ENCODE results near the gene LRCH3. TPM values are rescaled to one million over a fixed set of nuclear protein-coding genes. Genes with fewer than 3 reads are reported as not detected.

Gene LRCH3
- total RNA-seq, 1 experiment from 2014 or later = 63.6 TPM

DNA sequence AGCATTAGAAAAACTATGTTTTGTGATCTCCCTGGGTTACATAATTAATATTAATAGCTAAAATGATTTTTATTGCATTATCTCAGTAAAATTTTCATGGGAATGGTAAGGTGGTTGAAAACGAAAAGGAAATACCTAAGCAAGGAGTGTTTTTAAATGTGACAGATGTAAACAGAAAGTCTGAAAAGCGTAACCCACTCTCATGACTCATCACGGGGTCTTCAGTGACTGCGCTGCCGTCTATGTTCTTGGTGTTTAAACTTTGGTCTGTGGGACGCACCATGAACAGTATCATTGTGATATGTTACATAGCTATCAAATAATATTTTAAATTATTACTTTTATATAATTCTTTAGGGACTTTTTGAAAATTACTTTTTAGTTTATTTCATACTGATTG is 19.8 kb downstream of the LRCH3 start (continued):
- no peak for TF ChIP-seq STAT6 (CRISPR knock-in tag; conservative IDR thresholded peaks at IDR 0.05; ENCODE audit: low read depth)
- no peak for TF ChIP-seq GTF2I (CRISPR knock-in tag; conservative IDR thresholded peaks at IDR 0.05)
- no peak for TF ChIP-seq ZBTB21 (CRISPR knock-in tag; IDR thresholded peaks at IDR 0.05; ENCODE audit: borderline replicate concordance)
- no peak for TF ChIP-seq TP53 (CRISPR knock-in tag; IDR thresholded peaks at IDR 0.05)
- TF ChIP-seq TCF7 (CRISPR knock-in tag; IDR thresholded peaks at IDR 0.05; ENCODE audit: low read depth) = no peak
- TF ChIP-seq KAT7 (CRISPR knock-in tag; IDR thresholded peaks at IDR 0.05; ENCODE audit: borderline replicate concordance) = no peak

GRCh38 chr3:197811343-197811742 is 20.3 kb downstream of the LRCH3 start:
- no peak overlapping the region for H3K4me3 Mint-ChIP-seq
- ATAC-seq (no peak), DNase-seq (ENCODE audit: low spot score) (no peak)
- H3K27me3 Mint-ChIP-seq (ENCODE audit: low read depth) = no peaks in the 10 kb centered on the region
- ChIA-PET CTCF (no interaction called here), POLR2A (no interaction called here)
- no peaks in the 10 kb centered on the region for H3K9me3 Mint-ChIP-seq
- no peak overlapping the region for H3K27ac Mint-ChIP-seq
- H3K4me1 Mint-ChIP-seq = peaks cover 29% of the 10 kb centered on the region
- peaks cover 3% of the 10 kb centered on the region; the same call in 1 of the 2 replicates for H3K36me3 Mint-ChIP-seq
- TF ChIP-seq, protein P1, sequence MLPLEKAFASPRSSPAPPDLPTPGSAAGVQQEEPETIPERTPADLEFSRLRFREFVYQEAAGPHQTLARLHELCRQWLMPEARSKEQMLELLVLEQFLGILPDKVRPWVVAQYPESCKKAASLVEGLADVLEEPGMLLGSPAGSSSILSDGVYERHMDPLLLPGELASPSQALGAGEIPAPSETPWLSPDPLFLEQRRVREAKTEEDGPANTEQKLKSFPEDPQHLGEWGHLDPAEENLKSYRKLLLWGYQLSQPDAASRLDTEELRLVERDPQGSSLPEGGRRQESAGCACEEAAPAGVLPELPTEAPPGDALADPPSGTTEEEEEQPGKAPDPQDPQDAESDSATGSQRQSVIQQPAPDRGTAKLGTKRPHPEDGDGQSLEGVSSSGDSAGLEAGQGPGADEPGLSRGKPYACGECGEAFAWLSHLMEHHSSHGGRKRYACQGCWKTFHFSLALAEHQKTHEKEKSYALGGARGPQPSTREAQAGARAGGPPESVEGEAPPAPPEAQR (CRISPR knock-in tag; IDR thresholded peaks at IDR 0.05) = no peak
- no peak for TF ChIP-seq ZNF512 (CRISPR knock-in tag; IDR thresholded peaks at IDR 0.05; ENCODE audit: borderline replicate concordance)
- no peak for TF ChIP-seq PREB (CRISPR knock-in tag; IDR thresholded peaks at IDR 0.05; ENCODE audit: borderline replicate concordance)
- TF ChIP-seq, protein P2, sequence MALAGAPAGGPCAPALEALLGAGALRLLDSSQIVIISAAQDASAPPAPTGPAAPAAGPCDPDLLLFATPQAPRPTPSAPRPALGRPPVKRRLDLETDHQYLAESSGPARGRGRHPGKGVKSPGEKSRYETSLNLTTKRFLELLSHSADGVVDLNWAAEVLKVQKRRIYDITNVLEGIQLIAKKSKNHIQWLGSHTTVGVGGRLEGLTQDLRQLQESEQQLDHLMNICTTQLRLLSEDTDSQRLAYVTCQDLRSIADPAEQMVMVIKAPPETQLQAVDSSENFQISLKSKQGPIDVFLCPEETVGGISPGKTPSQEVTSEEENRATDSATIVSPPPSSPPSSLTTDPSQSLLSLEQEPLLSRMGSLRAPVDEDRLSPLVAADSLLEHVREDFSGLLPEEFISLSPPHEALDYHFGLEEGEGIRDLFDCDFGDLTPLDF (CRISPR knock-in tag; IDR thresholded peaks at IDR 0.05) = no peak
- no peak for TF ChIP-seq AFF4 (CRISPR knock-in tag; IDR thresholded peaks at IDR 0.05; ENCODE audit: borderline replicate concordance)
- no peak for TF ChIP-seq ELF4 (CRISPR knock-in tag; IDR thresholded peaks at IDR 0.05; ENCODE audit: low read depth)
- TF ChIP-seq CREB1 (CRISPR knock-in tag; IDR thresholded peaks at IDR 0.05) = no peak
- TF ChIP-seq, protein P3, sequence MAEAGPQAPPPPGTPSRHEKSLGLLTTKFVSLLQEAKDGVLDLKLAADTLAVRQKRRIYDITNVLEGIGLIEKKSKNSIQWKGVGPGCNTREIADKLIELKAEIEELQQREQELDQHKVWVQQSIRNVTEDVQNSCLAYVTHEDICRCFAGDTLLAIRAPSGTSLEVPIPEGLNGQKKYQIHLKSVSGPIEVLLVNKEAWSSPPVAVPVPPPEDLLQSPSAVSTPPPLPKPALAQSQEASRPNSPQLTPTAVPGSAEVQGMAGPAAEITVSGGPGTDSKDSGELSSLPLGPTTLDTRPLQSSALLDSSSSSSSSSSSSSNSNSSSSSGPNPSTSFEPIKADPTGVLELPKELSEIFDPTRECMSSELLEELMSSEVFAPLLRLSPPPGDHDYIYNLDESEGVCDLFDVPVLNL (CRISPR knock-in tag; IDR thresholded peaks at IDR 0.05; ENCODE audit: borderline replicate concordance, low read depth) = no peak
- TF ChIP-seq FOXJ3 (CRISPR knock-in tag; IDR thresholded peaks at IDR 0.05; ENCODE audit: borderline replicate concordance) = no peak
- TF ChIP-seq GRHL2 (CRISPR knock-in tag; IDR thresholded peaks at IDR 0.05; ENCODE audit: insufficient replicate concordance, severe bottlenecking) = no peak
- TF ChIP-seq ZNF138 (CRISPR knock-in tag; conservative IDR thresholded peaks at IDR 0.05) = no peak
- TF ChIP-seq FOXK1 (CRISPR knock-in tag; IDR thresholded peaks at IDR 0.05) = no peak
- TF ChIP-seq TP53 (CRISPR knock-in tag; IDR thresholded peaks at IDR 0.05) = no peak
- TF ChIP-seq FOXP1 (CRISPR knock-in tag; IDR thresholded peaks at IDR 0.05; ENCODE audit: borderline replicate concordance) = no peak
- no peak for TF ChIP-seq ATF3 (CRISPR knock-in tag; conservative IDR thresholded peaks at IDR 0.05)
- TF ChIP-seq, protein P4, sequence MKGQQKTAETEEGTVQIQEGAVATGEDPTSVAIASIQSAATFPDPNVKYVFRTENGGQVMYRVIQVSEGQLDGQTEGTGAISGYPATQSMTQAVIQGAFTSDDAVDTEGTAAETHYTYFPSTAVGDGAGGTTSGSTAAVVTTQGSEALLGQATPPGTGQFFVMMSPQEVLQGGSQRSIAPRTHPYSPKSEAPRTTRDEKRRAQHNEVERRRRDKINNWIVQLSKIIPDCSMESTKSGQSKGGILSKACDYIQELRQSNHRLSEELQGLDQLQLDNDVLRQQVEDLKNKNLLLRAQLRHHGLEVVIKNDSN (CRISPR knock-in tag; IDR thresholded peaks at IDR 0.05) = no peak
- TF ChIP-seq TCF7 (CRISPR knock-in tag; IDR thresholded peaks at IDR 0.05; ENCODE audit: low read depth) = no peak

All from WTC11 (cell line).